PC-9 (cell line): ENCODE data around the gene GRIP1. TPM values are rescaled to one million over a fixed set of nuclear protein-coding genes. Genes with fewer than 3 reads are reported as not detected.

Source experiments
- BruUV-seq: library from RNA; stranded (reverse); fragments of 400-500 nt; replicated peaks from 2 replicates; lab custom pipeline; 2021; lab: Mats Ljungman, UMichigan
- CTCF ChIA-PET: fragments of 300-600 bp; sonication (Branson Sonifier 250); formaldehyde crosslinking; loops from one replicate; lab custom pipeline; 2022; ENCODE audit warnings: antibody characterized with exemption; lab: Charles Lee
- POLR2A ChIA-PET: fragments of 300-600 bp; sonication (Branson Sonifier 250); formaldehyde crosslinking; loops from one replicate; lab custom pipeline; 2022; ENCODE audit warnings: antibody characterized with exemption; ENCODE audit not compliant: unreplicated experiment; lab: Charles Lee
- DNase-seq, 2 experiments: peaks; one replicate each; pipeline versions ENCODE4 v3.0.0 to v3.0.0-alpha.2; 2015 to 2022; ENCODE audit warnings: mixed read lengths in 1 of 2
- H2AFZ ChIP-seq: fragments of 200-600 bp; sonication (generic); 2 replicates; pipeline ENCODE4 v1.8.1; 2017; ENCODE audit warnings: antibody characterized with exemption
- H3F3A ChIP-seq: fragments of 200-600 bp; sonication (generic); 2 replicates; pipeline ENCODE4 v1.8.1; 2017; ENCODE audit warnings: antibody characterized with exemption, mild to moderate bottlenecking, low read depth; ENCODE audit not compliant: insufficient read depth
- H3K27ac ChIP-seq: fragments of 200-600 bp; sonication (generic); 2 replicates; pipeline ENCODE4 v1.6.1; 2016; ENCODE audit warnings: mixed run types
- H3K27me3 ChIP-seq: fragments of 200-600 bp; sonication (generic); 2 replicates; pipeline ENCODE4 v1.6.1; 2016; ENCODE audit warnings: low read depth, mixed run types; ENCODE audit not compliant: insufficient read depth
- H3K36me3 ChIP-seq: fragments of 200-600 bp; sonication (generic); 2 replicates; pipeline ENCODE4 v1.6.1; 2016; ENCODE audit warnings: low read depth, mixed run types
- H3K4me1 ChIP-seq: fragments of 200-600 bp; sonication (generic); replicated peaks from 2 replicates; pipeline ENCODE4 v1.6.1; 2016; ENCODE audit warnings: mixed run types; ENCODE audit not compliant: insufficient read depth
- H3K4me2 ChIP-seq: fragments of 200-600 bp; sonication (generic); 2 replicates; pipeline ENCODE4 v1.6.1; 2017; ENCODE audit warnings: mixed run types
- H3K4me3 ChIP-seq: fragments of 200-600 bp; sonication (generic); 2 replicates; pipeline ENCODE4 v1.6.1; 2016; ENCODE audit warnings: mixed run types
- H3K79me2 ChIP-seq: fragments of 200-600 bp; sonication (generic); 2 replicates; pipeline ENCODE4 v1.6.1; 2017; ENCODE audit warnings: low read depth, mixed run types
- H3K9me2 ChIP-seq: fragments of 200-600 bp; sonication (generic); 2 replicates; pipeline ENCODE4 v1.8.1; 2017; ENCODE audit warnings: mild to moderate bottlenecking; ENCODE audit not compliant: insufficient read depth
- H3K9me3 ChIP-seq: fragments of 200-600 bp; sonication (generic); 2 replicates; pipeline ENCODE4 v1.8.1; 2016; ENCODE audit warnings: low read depth; ENCODE audit not compliant: insufficient read depth
- H4K20me1 ChIP-seq: fragments of 200-600 bp; sonication (generic); 2 replicates; pipeline ENCODE4 v1.8.1; 2017; ENCODE audit not compliant: insufficient read depth
- EZH2 ChIP-seq: fragments of 200-600 bp; sonication (generic); IDR thresholded peaks from 2 replicates; pipeline ENCODE4 v1.8.0; 2017; ENCODE audit warnings: antibody characterized with exemption, low read depth
- intact Hi-C: fragments of 100-400 bp; cut with micrococcal nuclease; formaldehyde crosslinking; loops from one replicate; pipeline ENCODE4 v1.10.0; 2022; ENCODE audit not compliant: unreplicated experiment
- total RNA-seq: library from RNA; stranded (reverse); gene quantifications from 2 replicates; pipeline ENCODE4 v1.2.3, GENCODE V29; 2021
- TF ChIP-seq, protein P1 (sequence below): fragments of 200-600 bp; sonication (generic); conservative IDR thresholded peaks from 2 replicates; pipeline ENCODE4 v1.6.1; 2017; ENCODE audit warnings: mixed run types, antibody characterized with exemption, mild to moderate bottlenecking, moderate library complexity

Gene GRIP1
- total RNA-seq, 1 experiment from 2014 or later, result 16.0 TPM

DNA sequence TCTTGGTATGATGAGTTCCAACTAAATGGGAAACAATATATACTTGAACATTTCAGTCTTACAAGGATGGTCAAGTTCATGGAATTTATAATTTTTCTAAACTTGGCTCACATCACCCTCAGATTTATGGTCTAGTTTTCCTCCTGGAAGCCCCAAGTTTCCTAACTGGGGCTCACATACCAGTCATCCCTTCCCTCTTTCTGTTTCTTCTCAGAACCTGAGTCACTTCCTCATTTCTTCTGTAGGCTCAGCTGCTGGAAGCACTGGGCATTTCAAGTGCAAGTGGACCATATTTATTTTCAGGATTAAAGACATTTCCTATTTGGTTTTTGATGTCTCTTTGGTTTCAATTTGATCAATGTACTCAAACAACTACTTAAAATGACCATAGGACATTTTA is 55.4 kb downstream of the GRIP1 start:
- Histone ChIP-seq H3K36me3 (no peaks in the 10 kb centered on the region), H3K4me3 (no peak overlapping the region), H3F3A (no peaks in the 10 kb centered on the region), H3K27ac (no peak overlapping the region), H3K9me2 (no peaks in the 10 kb centered on the region), H3K4me2 (no peak overlapping the region), H3K79me2 (no peaks in the 10 kb centered on the region), H4K20me1 (no peaks in the 10 kb centered on the region), H3K9me3 (no peaks in the 10 kb centered on the region), H3K27me3 (no peaks in the 10 kb centered on the region), H2AFZ (no peak overlapping the region), H3K4me1 (no peaks in the 10 kb centered on the region)
- POLR2A ChIA-PET, result no interaction called here
- CTCF ChIA-PET, result no interaction called here
- intact Hi-C loops, result no loop called here
- no peak for DNase-seq
- TF ChIP-seq EZH2, result no peak
- TF ChIP-seq, protein P1, sequence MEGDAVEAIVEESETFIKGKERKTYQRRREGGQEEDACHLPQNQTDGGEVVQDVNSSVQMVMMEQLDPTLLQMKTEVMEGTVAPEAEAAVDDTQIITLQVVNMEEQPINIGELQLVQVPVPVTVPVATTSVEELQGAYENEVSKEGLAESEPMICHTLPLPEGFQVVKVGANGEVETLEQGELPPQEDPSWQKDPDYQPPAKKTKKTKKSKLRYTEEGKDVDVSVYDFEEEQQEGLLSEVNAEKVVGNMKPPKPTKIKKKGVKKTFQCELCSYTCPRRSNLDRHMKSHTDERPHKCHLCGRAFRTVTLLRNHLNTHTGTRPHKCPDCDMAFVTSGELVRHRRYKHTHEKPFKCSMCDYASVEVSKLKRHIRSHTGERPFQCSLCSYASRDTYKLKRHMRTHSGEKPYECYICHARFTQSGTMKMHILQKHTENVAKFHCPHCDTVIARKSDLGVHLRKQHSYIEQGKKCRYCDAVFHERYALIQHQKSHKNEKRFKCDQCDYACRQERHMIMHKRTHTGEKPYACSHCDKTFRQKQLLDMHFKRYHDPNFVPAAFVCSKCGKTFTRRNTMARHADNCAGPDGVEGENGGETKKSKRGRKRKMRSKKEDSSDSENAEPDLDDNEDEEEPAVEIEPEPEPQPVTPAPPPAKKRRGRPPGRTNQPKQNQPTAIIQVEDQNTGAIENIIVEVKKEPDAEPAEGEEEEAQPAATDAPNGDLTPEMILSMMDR, result no peak
- no TSS peak for BruUV-seq

DNA sequence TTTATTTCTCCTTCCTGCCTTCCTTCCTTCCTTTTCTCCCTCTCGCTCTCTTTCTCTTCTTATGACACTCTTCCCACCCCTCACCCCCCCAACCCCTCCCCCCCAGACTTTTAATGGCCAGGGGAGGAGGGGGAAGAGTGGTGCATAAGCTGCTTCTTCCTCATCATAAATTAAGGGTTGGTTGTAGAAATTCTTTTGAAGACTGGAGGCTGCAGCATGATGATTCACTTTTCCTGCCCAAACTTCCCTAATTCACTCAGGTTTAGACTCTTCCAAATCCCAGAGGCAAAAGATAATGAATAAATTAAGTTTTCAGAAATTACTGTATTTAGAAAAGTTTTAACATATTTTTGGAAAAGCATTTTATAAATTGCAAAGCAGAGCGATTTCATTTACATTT is 58.2 kb downstream of the GRIP1 start:
- Histone ChIP-seq H4K20me1 (no peaks in the 10 kb centered on the region), H3F3A (no peaks in the 10 kb centered on the region), H3K4me1 (no peaks in the 10 kb centered on the region), H3K4me2 (no peak overlapping the region), H3K79me2 (no peaks in the 10 kb centered on the region), H3K27ac (no peak overlapping the region), H2AFZ (no peak overlapping the region), H3K4me3 (no peak overlapping the region), H3K9me3 (no peaks in the 10 kb centered on the region), H3K36me3 (no peaks in the 10 kb centered on the region), H3K9me2 (no peaks in the 10 kb centered on the region), H3K27me3 (no peaks in the 10 kb centered on the region)
- ChIA-PET CTCF (no interaction called here), POLR2A (interaction anchor here (0.6 kb wide), 1 partner anchor 13 kb away, joined by 6 read pairs; no protein-coding TSS in a partner anchor)
- no TSS peak for BruUV-seq
- DNase-seq, result no peak
- TF ChIP-seq EZH2, result no peak
- TF ChIP-seq, protein P1, result no peak
- intact Hi-C loops, result no loop called here

DNA sequence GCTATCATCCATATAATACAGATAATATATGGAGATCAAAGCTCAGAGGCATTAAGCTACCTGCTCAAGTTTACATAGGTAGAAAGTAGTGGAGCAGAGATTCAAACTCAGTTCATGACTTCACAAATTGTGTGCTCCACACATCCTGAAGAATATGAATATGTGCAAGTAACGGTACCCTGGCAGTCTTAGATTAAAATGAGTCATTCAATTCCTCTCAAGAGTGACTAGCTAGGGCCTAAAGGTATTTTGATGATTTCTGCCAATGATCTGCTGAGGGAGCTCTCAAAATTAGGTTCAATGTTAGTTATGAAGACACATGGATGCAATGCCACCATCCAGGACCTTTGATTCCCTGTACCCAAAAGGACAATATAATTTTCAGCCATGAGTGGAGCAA is 58.9 kb downstream of the GRIP1 start:
- H3K4me2 ChIP-seq, result no peak overlapping the region
- H3F3A ChIP-seq, result no peaks in the 10 kb centered on the region
- H2AFZ ChIP-seq, result no peak overlapping the region
- H3K9me2 ChIP-seq, result no peaks in the 10 kb centered on the region
- H3K27ac ChIP-seq, result no peak overlapping the region
- no peak for TF ChIP-seq EZH2
- TF ChIP-seq, protein P1, result no peak
- no peaks in the 10 kb centered on the region for H3K4me1 ChIP-seq
- no peak overlapping the region for H3K4me3 ChIP-seq
- H3K27me3 ChIP-seq, result no peaks in the 10 kb centered on the region
- H3K79me2 ChIP-seq, result no peaks in the 10 kb centered on the region
- no peaks in the 10 kb centered on the region for H3K36me3 ChIP-seq
- POLR2A ChIA-PET, result interaction anchor here (0.6 kb wide), 1 partner anchor 14 kb away, joined by 6 read pairs; no protein-coding TSS in a partner anchor
- H3K9me3 ChIP-seq, result no peaks in the 10 kb centered on the region
- CTCF ChIA-PET, result no interaction called here
- DNase-seq, result no peak
- H4K20me1 ChIP-seq, result no peaks in the 10 kb centered on the region
- intact Hi-C loops, result no loop called here
- no TSS peak for BruUV-seq
